GM19099 (cell line): Measurements from ENCODE around the gene FAM219A.

Experiments used
- POLR2A ChIP-seq: IDR thresholded peaks from 3 replicates; pipeline ENCODE4 v1.6.1; 2011; ENCODE audit warnings: low read depth; ENCODE audit not compliant: insufficient read length; ENCODE audit errors: extremely low read depth

FAM219A gene

GRCh38 chr9:34370335-34370969 is 87.9 kb downstream of the FAM219A start:
- no peak for TF ChIP-seq POLR2A

DNA sequence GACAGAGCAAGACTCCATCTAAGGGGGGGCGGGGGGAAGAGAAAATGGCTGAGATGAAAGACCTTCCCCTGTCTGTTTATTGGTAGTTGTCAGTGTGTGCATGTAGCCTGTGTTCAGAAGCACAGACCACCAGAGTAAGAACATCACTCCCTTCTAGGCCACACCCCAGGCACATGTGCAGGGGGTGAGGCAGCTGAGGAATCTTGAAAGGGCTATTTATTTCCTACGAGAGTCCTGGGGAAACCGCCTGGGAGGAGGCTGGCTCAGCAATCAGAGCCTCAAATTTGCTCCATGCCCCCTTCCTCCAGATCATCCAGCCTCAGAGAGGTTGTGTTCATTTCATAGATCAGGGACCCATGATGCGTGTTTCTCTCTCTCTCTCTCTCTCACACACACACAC is 88.7 kb downstream of the FAM219A start:
- no peak for TF ChIP-seq POLR2A

DNA sequence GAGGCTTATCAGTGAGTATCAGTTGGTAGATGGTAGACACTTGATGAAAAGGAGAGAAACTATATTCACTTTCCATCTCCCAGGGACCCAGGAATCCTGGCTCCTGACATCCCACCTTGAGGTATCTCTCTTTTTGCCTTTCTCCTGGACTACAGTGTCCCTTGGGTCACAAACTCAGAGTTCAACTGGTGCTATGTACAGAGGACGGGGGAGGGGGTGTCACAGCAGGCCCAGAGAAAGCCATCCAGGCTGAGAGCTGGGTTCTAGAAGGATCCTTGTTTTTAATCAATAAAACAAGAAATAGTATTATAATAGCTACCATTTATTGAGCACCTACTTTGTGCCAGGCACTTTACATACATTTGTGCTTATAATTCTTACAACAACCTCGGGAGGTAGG is 92.0 kb downstream of the FAM219A start:
- no peak for TF ChIP-seq POLR2A

GRCh38 chr9:34365282-34365681 is 93.1 kb downstream of the FAM219A start:
- TF ChIP-seq POLR2A, result no peak

DNA sequence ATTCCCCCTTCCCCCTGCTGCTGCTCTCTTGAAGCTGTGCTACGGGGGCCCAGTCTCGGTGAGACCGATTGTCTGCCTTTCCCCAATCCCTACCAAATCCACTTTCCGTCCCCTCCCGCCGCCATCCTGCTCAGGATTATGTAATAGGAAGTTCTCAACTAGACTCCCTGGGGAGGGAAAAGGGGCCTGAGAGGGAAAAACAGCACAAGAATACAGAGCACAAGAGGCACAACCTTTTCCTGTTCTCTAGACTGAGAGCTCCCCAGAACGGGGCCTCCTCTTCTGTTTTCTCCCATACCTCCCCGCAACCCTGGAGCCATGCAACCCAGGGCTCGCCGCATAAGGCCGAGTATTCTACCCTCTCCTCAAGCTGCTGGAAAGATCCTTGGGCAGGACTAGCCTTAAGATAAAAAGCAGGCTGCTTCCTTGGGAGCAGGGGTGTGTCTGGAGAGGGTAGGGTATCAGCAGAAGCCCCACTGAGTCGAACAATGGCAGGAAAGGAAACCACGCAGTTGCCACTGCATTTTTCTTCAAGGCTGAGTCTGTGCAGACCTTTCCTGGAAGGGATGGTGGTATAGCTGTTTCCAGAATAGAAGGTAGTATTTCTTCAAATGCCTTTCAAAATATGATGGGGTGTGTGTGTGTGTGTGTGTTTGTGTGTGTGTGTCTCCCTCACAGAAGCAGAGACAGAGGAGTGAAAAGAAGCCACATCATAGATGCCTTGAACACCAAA is 94.6 kb downstream of the FAM219A start:
- TF ChIP-seq POLR2A, result no peak

DNA sequence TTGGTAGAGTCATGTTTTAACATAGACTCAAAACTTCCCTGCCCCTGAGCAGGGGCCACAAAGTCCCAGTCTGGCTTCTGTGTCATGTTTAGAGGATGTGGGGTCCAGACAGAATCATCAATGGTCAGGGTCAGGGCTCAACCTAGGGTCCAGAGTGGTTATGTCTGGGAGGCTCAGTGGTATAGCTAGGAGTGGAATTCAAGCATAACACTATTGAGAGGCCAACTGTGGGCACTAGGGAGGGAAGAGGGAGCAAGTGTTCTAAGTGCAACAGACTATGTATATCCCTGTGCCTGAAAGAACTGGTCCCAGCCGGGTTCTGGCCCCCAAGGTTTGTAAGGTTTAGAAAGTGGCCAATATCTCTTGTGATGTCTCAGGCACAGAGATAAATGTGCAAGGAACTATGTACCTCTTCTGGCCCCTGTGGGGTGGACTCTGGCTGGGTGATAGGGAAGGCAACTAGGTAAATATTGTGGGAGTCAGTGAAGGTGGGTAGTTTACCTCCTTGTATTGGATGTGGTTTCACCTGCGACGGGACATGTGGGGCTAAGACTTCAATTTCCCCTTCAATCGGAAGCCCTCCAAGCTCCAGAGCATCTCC is 95.7 kb downstream of the FAM219A start:
- TF ChIP-seq POLR2A, result no peak

- TF ChIP-seq POLR2A, result no peak
Measured at GRCh38 chr9:34349324-34349723, 109.0 kb downstream of the FAM219A start.
